Measurements from ENCODE around the gene SLC2A13.

DNA sequence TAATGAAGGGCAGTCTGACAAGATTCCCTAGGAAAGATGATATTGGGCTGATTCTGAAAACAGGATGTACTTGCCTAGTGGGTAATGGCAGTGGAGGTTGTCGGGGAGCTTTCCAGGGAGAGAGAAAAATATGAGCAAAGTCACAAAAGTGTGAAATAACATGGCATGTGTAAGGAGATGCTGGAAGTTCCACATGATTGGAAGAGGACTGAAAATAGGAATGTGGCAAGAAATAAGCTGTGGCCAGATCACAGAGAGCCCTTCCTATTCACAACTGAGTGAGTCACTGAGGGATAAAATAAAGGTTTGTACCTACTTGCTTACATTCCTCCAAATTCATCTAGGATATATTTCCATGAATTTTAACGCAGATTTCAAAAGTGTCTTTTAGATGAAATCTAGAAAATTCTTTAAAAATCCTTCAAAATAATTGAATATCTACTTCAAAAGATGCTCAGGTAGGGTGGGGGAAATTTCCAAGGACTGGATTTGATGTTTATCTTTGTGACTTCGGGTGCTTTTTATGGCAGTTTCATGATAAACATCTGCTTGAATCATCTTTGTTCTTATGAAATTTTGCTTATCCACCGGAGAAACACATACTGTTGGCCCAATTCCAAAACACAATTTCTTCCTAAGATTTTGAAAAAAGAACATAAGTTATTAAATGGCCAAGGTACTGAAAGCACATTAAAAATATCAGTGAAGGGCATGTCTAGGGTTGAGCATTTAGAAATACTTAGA is 36.3 kb upstream of the SLC2A13 start:
- TF ChIP-seq, protein P1, sequence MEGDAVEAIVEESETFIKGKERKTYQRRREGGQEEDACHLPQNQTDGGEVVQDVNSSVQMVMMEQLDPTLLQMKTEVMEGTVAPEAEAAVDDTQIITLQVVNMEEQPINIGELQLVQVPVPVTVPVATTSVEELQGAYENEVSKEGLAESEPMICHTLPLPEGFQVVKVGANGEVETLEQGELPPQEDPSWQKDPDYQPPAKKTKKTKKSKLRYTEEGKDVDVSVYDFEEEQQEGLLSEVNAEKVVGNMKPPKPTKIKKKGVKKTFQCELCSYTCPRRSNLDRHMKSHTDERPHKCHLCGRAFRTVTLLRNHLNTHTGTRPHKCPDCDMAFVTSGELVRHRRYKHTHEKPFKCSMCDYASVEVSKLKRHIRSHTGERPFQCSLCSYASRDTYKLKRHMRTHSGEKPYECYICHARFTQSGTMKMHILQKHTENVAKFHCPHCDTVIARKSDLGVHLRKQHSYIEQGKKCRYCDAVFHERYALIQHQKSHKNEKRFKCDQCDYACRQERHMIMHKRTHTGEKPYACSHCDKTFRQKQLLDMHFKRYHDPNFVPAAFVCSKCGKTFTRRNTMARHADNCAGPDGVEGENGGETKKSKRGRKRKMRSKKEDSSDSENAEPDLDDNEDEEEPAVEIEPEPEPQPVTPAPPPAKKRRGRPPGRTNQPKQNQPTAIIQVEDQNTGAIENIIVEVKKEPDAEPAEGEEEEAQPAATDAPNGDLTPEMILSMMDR (IDR thresholded peaks at IDR 0.05; ENCODE audit: extremely low read depth in 1 of 2, insufficient read depth in 1 of 2, low read depth in 1 of 2, low read length in 2 of 2) = no peak
- TF ChIP-seq JUN (IDR thresholded peaks at IDR 0.05; ENCODE audit: borderline replicate concordance, insufficient read depth, insufficient read length, low read depth) = no peak
- TF ChIP-seq POLR2A (IDR thresholded peaks at IDR 0.05; ENCODE audit: low read depth, low read length) = no peak
- TF ChIP-seq POLR2AphosphoS5 (IDR thresholded peaks at IDR 0.05; ENCODE audit: insufficient read depth, low read depth, low read length) = no peak
